Measurements from ENCODE around the gene BHMT2.
A peak's percentile ranks its signal among the peaks of the same experiment; 100 is the strongest.

The BHMT2 gene

GRCh38 chr5:79069488-79070349 lies at the start of gene BHMT2, which contains the start of gene DMGDH:
TSS of gene BHMT2 (plus strand) at chr5:79069767. CDS start at chr5:79069783, 16 bp downstream.
TSS of gene DMGDH (minus strand) at chr5:79069674. CDS start at chr5:79069620, 54 bp downstream.
- DNase-seq: no peak

GRCh38 chr5:79020861-79021561 lies 48.6 kb upstream of the BHMT2 start:
- DNase-seq: peak; percentile 44

- DNase-seq: no peak
Observed at GRCh38 chr5:79021753-79022152, 47.8 kb upstream of the BHMT2 start.

GRCh38 chr5:79022771-79023170 lies 46.8 kb upstream of the BHMT2 start:
- peak; percentile 31 for DNase-seq

- DNase-seq: peak; percentile 51
Observed at GRCh38 chr5:79023348-79023747, 46.2 kb upstream of the BHMT2 start.

GRCh38 chr5:79023947-79024346 lies 45.6 kb upstream of the BHMT2 start:
- no peak for DNase-seq

- peak; percentile 45 for DNase-seq
Observed at GRCh38 chr5:79025054-79025472, 44.5 kb upstream of the BHMT2 start.

- DNase-seq: no peak
Observed at GRCh38 chr5:79030663-79031484, 38.7 kb upstream of the BHMT2 start.

GRCh38 chr5:79031485-79031867 lies 38.1 kb upstream of the BHMT2 start:
- no peak for DNase-seq

GRCh38 chr5:79032031-79032695 lies 37.4 kb upstream of the BHMT2 start:
- no peak for DNase-seq

GRCh38 chr5:79032782-79033181 lies 36.8 kb upstream of the BHMT2 start:
- DNase-seq: no peak

GRCh38 chr5:79035237-79035636 lies 34.3 kb upstream of the BHMT2 start:
- DNase-seq: no peak

- no peak for DNase-seq
Observed at GRCh38 chr5:79036769-79037168, 32.8 kb upstream of the BHMT2 start.

GRCh38 chr5:79042188-79042587 lies 27.4 kb upstream of the BHMT2 start:
- DNase-seq: no peak

GRCh38 chr5:79047199-79047598 lies 22.4 kb upstream of the BHMT2 start:
- no peak for DNase-seq

- no peak for DNase-seq
Observed at GRCh38 chr5:79048437-79048836, 21.1 kb upstream of the BHMT2 start.

- DNase-seq: no peak
Observed at GRCh38 chr5:79050498-79050897, 19.1 kb upstream of the BHMT2 start.

GRCh38 chr5:79053321-79053720 lies 16.2 kb upstream of the BHMT2 start:
- no peak for DNase-seq

- DNase-seq: no peak
Observed at GRCh38 chr5:79055017-79055416, 14.6 kb upstream of the BHMT2 start.

GRCh38 chr5:79056847-79057246 lies 12.7 kb upstream of the BHMT2 start:
- no peak for DNase-seq

- no peak for DNase-seq
Observed at GRCh38 chr5:79059674-79060073, 9.9 kb upstream of the BHMT2 start.

- no peak for DNase-seq
Observed at GRCh38 chr5:79062436-79062835, 7.1 kb upstream of the BHMT2 start.

GRCh38 chr5:79070350-79070667 lies 742 bp downstream of the BHMT2 start:
- DNase-seq: no peak
